SU-DHL-6 (cell line): Measurements from ENCODE around the gene PRDM16.

Experiments used
- CTCF ChIP-seq: fragments of 200-600 bp; sonication (generic); IDR thresholded peaks from one replicate; pipeline ENCODE4 v1.5.1; 2017; ENCODE audit warnings: antibody characterized with exemption, mild to moderate bottlenecking, low read length, moderate library complexity; ENCODE audit not compliant: insufficient read depth, poor library complexity, severe bottlenecking
- EZH2phosphoT487 ChIP-seq: fragments of 200-600 bp; sonication (generic), shearing (Covaris generic); conservative IDR thresholded peaks from 2 replicates; pipeline ENCODE4 v1.6.1; 2018; ENCODE audit warnings: mild to moderate bottlenecking, antibody characterized with exemption, low read length, moderate library complexity, mixed read lengths

GRCh38 chr1:3333903-3334302, 264.9 kb downstream of the PRDM16 start:
- TF ChIP-seq CTCF = no peak
- no peak for TF ChIP-seq EZH2phosphoT487
